Colonic mucosa (tissue), 4 donors: ENCODE measurements around the gene TBC1D22A. TPM values are rescaled to one million over a fixed set of nuclear protein-coding genes. Genes with fewer than 3 reads are reported as not detected.

ENCODE experiments used
- DNase-seq: peaks from one replicate; pipeline ENCODE4 v3.0.0-alpha.2; 2020
- H3K27ac ChIP-seq: fragments of 200-600 bp; one replicate; pipeline ENCODE4 v1.8.0; 2021
- H3K27me3 ChIP-seq: fragments of 200-600 bp; one replicate; pipeline ENCODE4 v1.8.0; 2021
- H3K36me3 ChIP-seq: fragments of 200-600 bp; one replicate; pipeline ENCODE4 v1.8.0; 2021
- H3K4me1 ChIP-seq: fragments of 200-600 bp; one replicate; pipeline ENCODE4 v1.8.0; 2021; ENCODE audit warnings: mild to moderate bottlenecking
- H3K4me3 ChIP-seq: fragments of 200-600 bp; one replicate; pipeline ENCODE4 v1.8.0; 2021
- H3K9ac ChIP-seq, 2 donors: one replicate each; pipeline ENCODE4 v1.7.0; 2013; ENCODE audit warnings: control low read depth in 2 of 2, low read depth in 2 of 2, low read length in 2 of 2
- H3K9me3 ChIP-seq: fragments of 200-600 bp; one replicate; pipeline ENCODE4 v1.8.0; 2021
- intact Hi-C: fragments of 100-400 bp; cut with DNase I; formaldehyde crosslinking; loops from one replicate; pipeline ENCODE4 v1.14.1; 2022
- total RNA-seq, 2 donors: library from RNA; stranded (reverse); fragmentation: NEBNext Ultra II Directional in 1 of 2; extraction: Animal tissue kit (Norgen Biotek cat#: 25700) in 1 of 2; gene quantifications; one replicate each; pipeline ENCODE4 v1.2.1, GENCODE V29; 2021
- TF ChIP-seq, protein P1 (sequence below): fragments of 200-600 bp; IDR thresholded peaks from one replicate; pipeline ENCODE4 v1.8.0; 2022; ENCODE audit warnings: antibody characterized with exemption, mild to moderate bottlenecking
- donor health status: healthy.
- donor health status: DM: no; HTN: no; CAD: no.
- donor health status: DM: no; HTN: no; CAD: no.

Gene TBC1D22A
- total RNA-seq, 2 donors from 2014 or later: 34.2 to 36.4 TPM

DNA sequence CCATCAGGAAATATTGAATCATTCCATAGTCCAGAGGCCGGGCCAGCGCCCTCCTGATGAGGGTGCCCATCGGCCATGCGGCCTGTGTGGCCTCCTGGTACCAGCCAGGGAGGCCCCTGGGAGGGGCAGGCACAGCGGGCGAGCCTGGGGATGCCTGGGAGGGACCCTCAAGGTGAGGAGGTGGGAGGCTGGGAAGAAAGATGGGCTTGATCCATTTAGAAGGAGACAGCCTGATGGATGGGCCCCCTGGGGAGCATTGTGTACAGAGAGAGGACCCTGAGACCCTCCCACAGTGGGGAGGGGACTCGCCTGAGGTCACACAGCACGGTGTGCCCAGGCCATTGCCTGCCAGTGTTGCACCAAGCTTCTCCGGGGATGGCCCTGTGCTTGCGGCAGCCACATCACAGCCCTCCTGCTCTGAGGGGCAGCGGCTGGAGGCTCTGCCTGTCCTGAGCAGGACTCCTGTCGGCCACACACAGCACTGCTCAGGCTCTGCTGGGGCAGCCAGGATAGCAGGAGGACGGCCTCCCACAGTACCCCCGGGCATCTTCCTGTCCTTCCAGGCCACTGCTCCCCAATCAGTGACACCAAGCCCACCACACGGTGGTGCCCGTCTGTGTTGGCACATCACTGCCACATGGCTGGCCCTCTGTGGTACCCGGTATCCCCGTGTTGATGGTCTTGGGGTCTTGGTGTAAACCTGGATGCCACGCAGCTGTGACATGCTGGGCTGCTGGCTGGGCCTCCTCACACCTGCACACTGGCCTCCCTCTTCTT lies 290.0 kb downstream of the TBC1D22A start:
- TF ChIP-seq, protein P1, sequence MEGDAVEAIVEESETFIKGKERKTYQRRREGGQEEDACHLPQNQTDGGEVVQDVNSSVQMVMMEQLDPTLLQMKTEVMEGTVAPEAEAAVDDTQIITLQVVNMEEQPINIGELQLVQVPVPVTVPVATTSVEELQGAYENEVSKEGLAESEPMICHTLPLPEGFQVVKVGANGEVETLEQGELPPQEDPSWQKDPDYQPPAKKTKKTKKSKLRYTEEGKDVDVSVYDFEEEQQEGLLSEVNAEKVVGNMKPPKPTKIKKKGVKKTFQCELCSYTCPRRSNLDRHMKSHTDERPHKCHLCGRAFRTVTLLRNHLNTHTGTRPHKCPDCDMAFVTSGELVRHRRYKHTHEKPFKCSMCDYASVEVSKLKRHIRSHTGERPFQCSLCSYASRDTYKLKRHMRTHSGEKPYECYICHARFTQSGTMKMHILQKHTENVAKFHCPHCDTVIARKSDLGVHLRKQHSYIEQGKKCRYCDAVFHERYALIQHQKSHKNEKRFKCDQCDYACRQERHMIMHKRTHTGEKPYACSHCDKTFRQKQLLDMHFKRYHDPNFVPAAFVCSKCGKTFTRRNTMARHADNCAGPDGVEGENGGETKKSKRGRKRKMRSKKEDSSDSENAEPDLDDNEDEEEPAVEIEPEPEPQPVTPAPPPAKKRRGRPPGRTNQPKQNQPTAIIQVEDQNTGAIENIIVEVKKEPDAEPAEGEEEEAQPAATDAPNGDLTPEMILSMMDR: no peak
- H3K27me3 ChIP-seq: no peaks in the 10 kb centered on the region
- H3K9ac ChIP-seq: no peak overlapping the region
- no peaks in the 10 kb centered on the region for H3K36me3 ChIP-seq
- no peak overlapping the region for H3K27ac ChIP-seq
- no peak for DNase-seq
- H3K4me1 ChIP-seq: peaks cover 9% of the 10 kb centered on the region
- intact Hi-C loops: no loop called here
- H3K4me3 ChIP-seq: no peak overlapping the region
- no peaks in the 10 kb centered on the region for H3K9me3 ChIP-seq

DNA sequence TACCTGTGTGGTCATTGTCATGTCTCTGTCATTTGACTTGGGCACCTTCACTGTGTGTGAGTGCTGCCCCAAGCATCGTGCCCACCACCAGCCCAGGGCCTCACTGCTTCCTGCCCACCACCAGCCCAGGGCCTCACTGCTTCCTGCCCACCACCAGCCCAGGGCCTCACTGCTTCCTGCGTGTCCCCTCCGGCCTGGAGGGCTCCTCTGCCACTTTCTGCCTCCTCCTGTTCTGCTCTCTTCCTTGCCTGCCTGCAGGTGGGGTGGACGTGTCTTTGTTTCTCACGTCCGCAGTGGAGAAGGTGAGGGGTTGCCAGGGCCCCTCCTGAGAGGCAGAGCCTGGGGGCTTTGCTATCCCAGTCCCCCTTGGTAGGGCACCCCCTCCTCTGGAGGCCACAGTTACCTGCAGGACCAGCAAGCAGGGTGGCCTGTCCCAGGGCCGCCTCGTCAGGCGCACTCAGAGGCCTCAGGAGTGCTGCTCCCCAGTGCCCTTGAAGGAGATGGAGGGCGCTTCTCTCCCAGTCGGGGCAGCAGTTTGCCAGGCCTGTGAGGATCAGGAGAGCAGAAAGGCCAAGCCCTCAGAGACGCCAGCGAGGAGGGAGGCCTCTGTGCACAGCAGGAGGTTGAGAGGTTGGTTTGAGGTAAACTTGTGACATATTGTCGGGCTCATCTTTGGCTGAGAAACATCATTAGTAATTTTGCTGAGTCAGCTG lies 290.7 kb downstream of the TBC1D22A start:
- Histone ChIP-seq H3K27ac (no peak overlapping the region), H3K9ac (no peak overlapping the region), H3K27me3 (no peaks in the 10 kb centered on the region), H3K4me1 (peaks cover 9% of the 10 kb centered on the region), H3K36me3 (no peaks in the 10 kb centered on the region), H3K4me3 (no peak overlapping the region), H3K9me3 (no peaks in the 10 kb centered on the region)
- TF ChIP-seq, protein P1: no peak
- intact Hi-C loops: no loop called here
- no peak for DNase-seq

DNA sequence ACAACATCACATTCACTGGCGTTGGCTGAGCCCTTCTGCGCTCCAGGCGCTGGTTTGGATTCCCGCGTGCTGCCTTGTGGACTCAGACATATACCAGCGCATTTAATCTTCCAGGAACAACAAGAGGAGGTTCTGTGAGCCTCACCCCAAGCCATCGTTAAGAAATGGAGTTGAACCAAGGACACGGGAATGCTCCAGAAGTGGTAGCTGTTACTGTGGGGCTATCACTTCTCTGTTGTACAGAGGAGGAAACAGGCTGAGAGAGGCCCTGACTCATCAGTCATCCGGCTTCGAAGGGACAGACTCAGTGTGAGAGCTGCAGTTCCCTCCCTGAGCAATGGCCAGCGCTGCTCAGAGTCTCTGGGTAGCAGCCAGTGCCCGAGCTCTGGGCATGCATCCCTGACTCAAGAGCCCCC lies 291.3 kb downstream of the TBC1D22A start:
- TF ChIP-seq, protein P1: no peak
- Histone ChIP-seq H3K4me1 (peaks cover 4% of the 10 kb centered on the region), H3K36me3 (no peaks in the 10 kb centered on the region), H3K4me3 (no peak overlapping the region), H3K27ac (no peak overlapping the region), H3K9me3 (no peaks in the 10 kb centered on the region), H3K27me3 (no peaks in the 10 kb centered on the region), H3K9ac (no peak overlapping the region)
- no peak for DNase-seq
- intact Hi-C loops: no loop called here

DNA sequence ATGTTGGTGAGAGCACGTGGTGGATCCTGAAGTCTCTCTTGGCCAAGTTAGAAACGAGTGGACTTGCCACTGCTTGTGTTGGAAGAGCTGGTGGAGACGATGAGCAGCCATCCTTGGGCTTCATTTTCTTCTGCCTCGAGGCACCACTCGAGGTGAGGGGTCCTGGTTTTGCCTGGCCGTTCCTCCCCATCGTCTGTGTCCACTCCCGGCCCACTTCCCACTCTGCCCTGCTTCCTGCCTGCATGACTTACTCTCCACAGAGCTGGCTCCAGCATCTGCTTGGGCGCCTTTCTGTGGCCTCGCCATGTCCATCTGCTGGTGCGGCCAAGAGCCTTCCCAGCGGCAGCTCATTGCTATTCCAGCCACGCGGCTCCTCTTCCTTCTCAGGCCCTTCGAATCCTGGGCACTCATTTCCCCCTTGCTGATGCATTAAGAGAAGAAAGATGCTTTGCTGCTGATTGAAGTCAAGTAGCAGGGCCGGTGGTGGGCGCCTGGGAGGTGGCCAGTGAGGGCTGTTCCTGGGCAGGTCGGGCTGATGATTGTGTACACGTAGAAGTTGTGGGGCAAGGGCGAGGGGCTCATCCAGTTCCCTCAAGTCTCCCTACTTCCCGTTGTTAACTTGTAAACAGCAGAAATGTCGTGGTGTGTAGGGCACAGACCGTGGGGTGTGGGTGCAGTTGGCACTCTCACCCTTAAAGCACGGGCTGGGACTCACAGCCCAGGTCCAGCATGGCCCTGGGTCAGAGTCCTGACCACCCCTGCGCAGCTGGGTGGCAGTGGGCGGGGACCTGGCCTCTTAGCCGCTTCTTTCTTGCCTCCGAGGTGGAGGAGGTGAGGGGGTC lies 292.0 kb downstream of the TBC1D22A start:
- no peaks in the 10 kb centered on the region for H3K36me3 ChIP-seq
- no peak overlapping the region for H3K9ac ChIP-seq
- no peaks in the 10 kb centered on the region for H3K4me1 ChIP-seq
- H3K9me3 ChIP-seq: no peaks in the 10 kb centered on the region
- intact Hi-C loops: no loop called here
- H3K4me3 ChIP-seq: no peak overlapping the region
- no peaks in the 10 kb centered on the region for H3K27me3 ChIP-seq
- no peak overlapping the region for H3K27ac ChIP-seq
- TF ChIP-seq, protein P1: no peak
- no peak for DNase-seq

DNA sequence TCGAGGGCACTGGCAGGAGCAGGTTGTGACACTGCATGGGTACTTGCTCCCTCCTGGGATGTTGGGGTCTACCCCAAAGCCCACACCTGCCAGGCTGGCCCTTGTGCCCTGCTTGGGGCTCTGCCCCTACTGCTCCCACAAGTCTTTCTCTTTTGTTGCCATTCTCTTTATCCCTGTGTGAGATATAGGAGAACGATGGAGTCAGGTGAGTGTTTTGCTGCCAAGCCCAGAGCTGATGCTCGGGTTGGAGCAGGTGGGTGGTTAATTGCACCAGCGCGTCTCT lies 292.6 kb downstream of the TBC1D22A start:
- Histone ChIP-seq H3K4me1 (no peaks in the 10 kb centered on the region), H3K9ac (no peak overlapping the region), H3K9me3 (no peaks in the 10 kb centered on the region), H3K36me3 (no peaks in the 10 kb centered on the region), H3K4me3 (no peak overlapping the region), H3K27ac (no peak overlapping the region), H3K27me3 (no peaks in the 10 kb centered on the region)
- TF ChIP-seq, protein P1: no peak
- intact Hi-C loops: no loop called here
- DNase-seq: no peak
